GM12801 (cell line): ENCODE data around the gene MXD4.

Source experiments
- CTCF ChIP-seq: IDR thresholded peaks from one replicate; pipeline ENCODE4 v1.5.1; 2011; ENCODE audit warnings: control low read depth; ENCODE audit not compliant: insufficient read length; ENCODE audit errors: extremely low read depth

The MXD4 gene

GRCh38 chr4:2248821-2249261 is 13.1 kb downstream of the MXD4 start:
- no peak for TF ChIP-seq CTCF

DNA sequence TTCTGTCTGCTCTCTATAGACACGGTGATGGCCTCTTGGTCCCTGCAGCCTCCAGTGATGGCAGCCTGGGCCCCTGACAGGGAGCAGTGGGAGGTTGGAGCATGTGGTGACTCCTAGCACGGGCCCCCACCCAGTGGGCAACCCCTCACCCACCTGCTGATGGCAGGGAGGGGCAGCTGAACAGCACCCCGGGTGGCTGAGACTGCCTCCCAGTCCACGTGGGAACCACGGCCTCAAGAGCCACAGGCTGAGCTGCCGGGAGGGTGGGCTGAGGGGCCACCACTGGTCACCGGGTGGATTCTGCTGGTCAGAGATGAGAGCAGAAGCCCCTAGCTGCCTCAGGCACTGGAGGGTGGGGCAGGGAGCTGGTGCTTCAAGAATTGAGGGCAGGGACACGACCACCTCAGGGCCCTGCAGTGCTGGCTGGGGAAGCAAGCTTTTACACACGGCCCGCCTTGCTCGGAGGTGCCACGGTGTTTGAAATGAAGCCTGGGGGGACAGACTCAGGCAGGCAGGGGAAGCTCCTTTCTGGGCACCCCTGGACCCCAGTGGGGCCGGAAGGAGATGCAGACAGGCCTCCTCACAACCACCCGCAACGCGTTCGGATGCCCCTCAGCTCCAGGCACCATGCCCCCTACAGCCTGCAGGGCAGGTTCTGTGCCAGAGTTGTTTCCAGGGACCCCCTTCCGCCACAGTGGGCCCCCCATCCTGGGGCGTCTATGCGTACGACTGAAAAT is 13.7 kb downstream of the MXD4 start:
- TF ChIP-seq CTCF, result no peak

DNA sequence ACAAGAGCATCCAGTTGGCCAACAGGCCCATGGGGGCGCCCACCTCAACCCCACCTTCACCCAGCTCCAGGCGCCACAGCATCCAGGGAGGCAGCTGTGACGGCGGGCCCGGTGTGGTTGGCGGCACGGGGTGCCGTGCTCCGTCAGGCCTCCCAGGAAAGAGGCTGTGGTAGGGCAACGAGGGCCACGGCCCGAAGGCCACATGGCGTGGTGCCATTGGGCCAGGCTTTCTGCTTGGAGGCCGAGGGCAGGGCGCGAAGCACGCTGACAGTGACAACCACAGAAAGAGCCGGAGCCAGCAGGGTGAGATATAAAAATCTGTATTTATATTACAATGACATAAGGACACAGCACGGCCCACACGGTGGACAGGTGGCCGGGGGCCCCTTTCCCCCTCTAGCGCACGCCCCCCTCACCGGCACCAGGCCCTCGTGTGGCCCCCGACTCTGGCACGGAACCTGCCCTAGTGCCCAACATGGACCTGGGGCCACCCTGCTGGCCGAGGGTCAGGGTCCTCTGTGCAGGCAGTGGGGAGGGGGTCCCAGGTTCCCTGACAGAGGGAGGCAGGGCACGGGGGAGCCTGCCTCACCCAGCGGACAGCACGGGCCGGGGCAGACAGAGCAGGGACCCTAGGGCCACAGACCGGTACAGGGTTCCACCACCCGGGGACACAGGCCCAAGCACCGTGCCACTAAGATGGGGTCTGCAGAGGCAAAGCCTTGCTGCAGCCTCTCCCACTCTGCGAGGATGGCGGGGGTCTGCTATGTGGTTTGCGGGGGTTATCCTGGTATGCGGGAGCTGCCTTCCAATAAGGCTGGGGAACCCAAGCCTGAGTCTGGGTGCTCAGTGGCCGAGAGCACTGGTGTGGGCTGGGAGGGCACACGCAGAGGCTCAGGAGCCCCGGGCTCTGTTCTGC is 14.5 kb downstream of the MXD4 start:
- TF ChIP-seq CTCF, result no peak

GRCh38 chr4:2246384-2247127 is 15.4 kb downstream of the MXD4 start:
- no peak for TF ChIP-seq CTCF

GRCh38 chr4:2245787-2246275 is 16.1 kb downstream of the MXD4 start:
- TF ChIP-seq CTCF, result no peak

DNA sequence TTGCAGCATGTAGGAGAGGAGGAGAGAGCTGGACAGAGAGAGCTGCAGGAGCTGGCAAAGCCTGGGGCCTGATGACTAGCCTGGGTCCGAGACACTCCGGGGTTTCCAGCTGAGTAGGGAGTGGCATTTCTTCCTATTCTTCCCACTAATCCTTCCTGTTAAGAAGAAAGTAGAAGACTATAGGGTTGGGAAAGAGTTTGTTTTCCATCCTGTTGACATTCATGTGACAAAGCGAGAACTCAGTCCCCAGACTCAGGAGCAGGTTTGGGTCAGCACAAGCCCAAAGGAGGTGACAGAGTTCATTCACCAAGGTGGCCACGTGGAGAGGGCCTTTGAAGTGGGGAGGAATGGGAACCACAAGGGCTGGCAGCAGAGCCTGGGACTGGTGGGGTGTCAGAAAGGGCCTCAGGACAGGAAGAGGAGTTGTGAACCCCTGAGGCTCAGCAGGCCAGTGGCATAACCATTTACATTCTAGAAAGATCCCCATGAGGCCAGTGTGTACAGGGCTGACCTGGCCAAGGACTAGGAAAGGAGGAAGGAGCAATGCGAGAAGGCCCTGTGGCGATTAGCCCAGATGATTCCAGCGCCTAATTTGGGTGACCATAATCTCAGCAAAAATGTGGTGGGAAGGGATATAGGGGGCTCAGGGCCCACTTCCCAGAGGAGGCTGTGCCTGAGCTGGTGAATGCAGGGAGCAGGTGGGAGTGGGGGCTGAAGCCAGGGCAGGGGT is 16.7 kb downstream of the MXD4 start:
- no peak for TF ChIP-seq CTCF
